ENCODE measurements around the gene TRIM8.
"Not testable (repeated sequence)": the region's sequence is repeated elsewhere in the genome, so short reads cannot be mapped to it uniquely, and the experiment has no call there.

Gene TRIM8

GRCh38 chr10:102691285-102692066 is 47.2 kb downstream of the TRIM8 start:
- Histone ChIP-seq H3K36me3 (ENCODE audit: control insufficient read depth, insufficient read depth, low read length) (peaks cover under 1% of the 10 kb centered on the region), H3K4me1 (ENCODE audit: control insufficient read depth, insufficient read depth, low read length) (no peaks in the 10 kb centered on the region), H3K27ac (ENCODE audit: low read depth, low read length) (no peak overlapping the region), H3K27me3 (ENCODE audit: control insufficient read depth, insufficient read depth, low read length) (no peaks in the 10 kb centered on the region), H3K9ac (ENCODE audit: low read length) (no peak overlapping the region), H3K4me3 (ENCODE audit: low read length) (no peak overlapping the region)

GRCh38 chr10:102695401-102695800 is 51.1 kb downstream of the TRIM8 start:
- not testable (repeated sequence) for H3K27ac ChIP-seq (ENCODE audit: low read depth, low read length); H3K36me3 ChIP-seq (ENCODE audit: control insufficient read depth, insufficient read depth, low read length); H3K4me3 ChIP-seq (ENCODE audit: low read length); H3K4me1 ChIP-seq (ENCODE audit: control insufficient read depth, insufficient read depth, low read length); H3K27me3 ChIP-seq (ENCODE audit: control insufficient read depth, insufficient read depth, low read length); H3K9ac ChIP-seq (ENCODE audit: low read length)

- no peak overlapping the region for H3K27ac ChIP-seq (ENCODE audit: low read depth, low read length)
- peaks cover 8% of the 10 kb centered on the region for H3K36me3 ChIP-seq (ENCODE audit: control insufficient read depth, insufficient read depth, low read length)
- no peaks in the 10 kb centered on the region for H3K4me1 ChIP-seq (ENCODE audit: control insufficient read depth, insufficient read depth, low read length)
- H3K9ac ChIP-seq (ENCODE audit: low read length) = no peak overlapping the region
- H3K27me3 ChIP-seq (ENCODE audit: control insufficient read depth, insufficient read depth, low read length) = no peaks in the 10 kb centered on the region
- H3K4me3 ChIP-seq (ENCODE audit: low read length) = no peak overlapping the region
Observed at GRCh38 chr10:102696736-102697135, 52.5 kb downstream of the TRIM8 start.

- Histone ChIP-seq H3K27ac (ENCODE audit: low read depth, low read length) (no peak overlapping the region), H3K4me3 (ENCODE audit: low read length) (no peak overlapping the region), H3K4me1 (ENCODE audit: control insufficient read depth, insufficient read depth, low read length) (no peaks in the 10 kb centered on the region), H3K27me3 (ENCODE audit: control insufficient read depth, insufficient read depth, low read length) (no peaks in the 10 kb centered on the region), H3K36me3 (ENCODE audit: control insufficient read depth, insufficient read depth, low read length) (peaks cover 8% of the 10 kb centered on the region), H3K9ac (ENCODE audit: low read length) (no peak overlapping the region)
Observed at GRCh38 chr10:102698894-102699293, 54.6 kb downstream of the TRIM8 start.

GRCh38 chr10:102701272-102701671 is 57.0 kb downstream of the TRIM8 start:
- Histone ChIP-seq H3K4me1 (ENCODE audit: control insufficient read depth, insufficient read depth, low read length) (no peaks in the 10 kb centered on the region), H3K27ac (ENCODE audit: low read depth, low read length) (no peak overlapping the region), H3K9ac (ENCODE audit: low read length) (no peak overlapping the region), H3K36me3 (ENCODE audit: control insufficient read depth, insufficient read depth, low read length) (peaks cover 8% of the 10 kb centered on the region), H3K4me3 (ENCODE audit: low read length) (no peak overlapping the region), H3K27me3 (ENCODE audit: control insufficient read depth, insufficient read depth, low read length) (no peaks in the 10 kb centered on the region)

- peaks cover 5% of the 10 kb centered on the region for H3K36me3 ChIP-seq (ENCODE audit: control insufficient read depth, insufficient read depth, low read length)
- H3K4me3 ChIP-seq (ENCODE audit: low read length) = no peak overlapping the region
- no peaks in the 10 kb centered on the region for H3K4me1 ChIP-seq (ENCODE audit: control insufficient read depth, insufficient read depth, low read length)
- H3K9ac ChIP-seq (ENCODE audit: low read length) = no peak overlapping the region
- no peak overlapping the region for H3K27ac ChIP-seq (ENCODE audit: low read depth, low read length)
- no peaks in the 10 kb centered on the region for H3K27me3 ChIP-seq (ENCODE audit: control insufficient read depth, insufficient read depth, low read length)
Observed at GRCh38 chr10:102701796-102702195, 57.5 kb downstream of the TRIM8 start.

- H3K4me1 ChIP-seq (ENCODE audit: control insufficient read depth, insufficient read depth, low read length) = no peaks in the 10 kb centered on the region
- no peak overlapping the region for H3K9ac ChIP-seq (ENCODE audit: low read length)
- H3K27me3 ChIP-seq (ENCODE audit: control insufficient read depth, insufficient read depth, low read length) = no peaks in the 10 kb centered on the region
- H3K36me3 ChIP-seq (ENCODE audit: control insufficient read depth, insufficient read depth, low read length) = peaks cover 4% of the 10 kb centered on the region
- no peak overlapping the region for H3K4me3 ChIP-seq (ENCODE audit: low read length)
- no peak overlapping the region for H3K27ac ChIP-seq (ENCODE audit: low read depth, low read length)
Observed at GRCh38 chr10:102702742-102703141, 58.5 kb downstream of the TRIM8 start.

- Histone ChIP-seq H3K4me3 (ENCODE audit: low read length) (no peak overlapping the region), H3K4me1 (ENCODE audit: control insufficient read depth, insufficient read depth, low read length) (no peaks in the 10 kb centered on the region), H3K9ac (ENCODE audit: low read length) (no peak overlapping the region), H3K27ac (ENCODE audit: low read depth, low read length) (no peak overlapping the region), H3K36me3 (ENCODE audit: control insufficient read depth, insufficient read depth, low read length) (no peaks in the 10 kb centered on the region), H3K27me3 (ENCODE audit: control insufficient read depth, insufficient read depth, low read length) (no peaks in the 10 kb centered on the region)
Observed at GRCh38 chr10:102704915-102705314, 60.6 kb downstream of the TRIM8 start.

- no peaks in the 10 kb centered on the region for H3K4me1 ChIP-seq (ENCODE audit: control insufficient read depth, insufficient read depth, low read length)
Observed at GRCh38 chr10:102705531-102705930, 61.3 kb downstream of the TRIM8 start.

More at GRCh38 chr10:102705531-102705930, 61.3 kb downstream of the TRIM8 start:
- Histone ChIP-seq H3K9ac (ENCODE audit: low read length) (no peak overlapping the region), H3K27me3 (ENCODE audit: control insufficient read depth, insufficient read depth, low read length) (no peaks in the 10 kb centered on the region), H3K36me3 (ENCODE audit: control insufficient read depth, insufficient read depth, low read length) (no peaks in the 10 kb centered on the region), H3K27ac (ENCODE audit: low read depth, low read length) (no peak overlapping the region), H3K4me3 (ENCODE audit: low read length) (no peak overlapping the region)

All from rectal smooth muscle tissue (tissue), 1 donor.